Endothelial cell of hepatic sinusoid (primary cell): ENCODE results near the gene TMEM131.
"Not testable (repeated sequence)": the region's sequence is repeated elsewhere in the genome, so short reads cannot be mapped to it uniquely, and the experiment has no call there.

Experiments used
- in situ Hi-C: cut with HindIII; loops from 2 replicates; pipeline ENCODE4 v1.10.0; 2017; ENCODE audit warnings: low sequenced_read_pairs

The TMEM131 gene

DNA sequence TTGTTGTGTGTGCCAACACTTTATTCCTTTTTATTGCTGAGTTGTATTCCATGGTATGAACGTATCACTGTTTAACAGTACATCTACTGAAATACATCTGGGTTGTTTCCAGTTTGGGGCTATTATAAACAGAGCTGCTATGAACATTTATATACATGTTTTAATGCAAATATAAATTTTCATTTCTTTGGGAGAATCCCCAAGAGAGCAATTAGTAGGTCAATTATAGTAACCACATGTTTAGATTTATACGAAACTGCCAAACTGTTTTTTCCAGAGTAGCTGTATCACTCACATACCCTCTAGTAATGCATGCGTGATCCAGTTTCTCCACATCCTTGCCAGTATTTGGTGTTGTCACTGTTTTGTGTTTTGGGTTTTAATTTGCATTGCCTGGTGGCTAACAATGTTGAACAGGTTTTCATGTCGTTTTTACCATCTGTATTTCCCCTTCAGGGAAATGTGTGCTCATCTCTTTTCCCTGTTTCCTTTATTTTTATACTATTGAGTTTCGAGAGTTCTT, 81.0 kb downstream of the TMEM131 start:
- in situ Hi-C loops, result no loop called here

DNA sequence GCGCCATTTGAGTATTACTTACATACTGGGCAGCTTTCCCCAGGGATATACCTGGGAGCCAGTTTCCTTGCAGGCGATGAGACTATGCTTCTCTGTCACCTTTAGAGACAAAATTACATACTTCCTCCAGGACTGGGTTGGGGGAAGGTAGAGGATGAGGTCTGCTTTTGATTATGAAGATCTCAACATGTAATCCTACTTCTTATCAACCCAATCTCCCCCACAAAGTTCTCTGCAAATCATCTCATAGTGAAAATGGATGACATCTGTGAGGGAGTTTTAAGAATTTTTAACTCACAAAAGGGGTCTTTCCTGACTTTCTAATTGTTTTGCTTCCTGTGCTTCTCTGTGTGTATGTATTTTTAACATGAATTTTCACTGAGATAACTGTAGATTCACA, 81.9 kb downstream of the TMEM131 start:
- in situ Hi-C loops, result no loop called here

GRCh38 chr2:97911922-97912575, 83.7 kb downstream of the TMEM131 start:
- in situ Hi-C loops, result no loop called here

- in situ Hi-C loops, result no loop called here
These were observed 84.4 kb downstream of the TMEM131 start for GRCh38 chr2:97911206-97911921.

DNA sequence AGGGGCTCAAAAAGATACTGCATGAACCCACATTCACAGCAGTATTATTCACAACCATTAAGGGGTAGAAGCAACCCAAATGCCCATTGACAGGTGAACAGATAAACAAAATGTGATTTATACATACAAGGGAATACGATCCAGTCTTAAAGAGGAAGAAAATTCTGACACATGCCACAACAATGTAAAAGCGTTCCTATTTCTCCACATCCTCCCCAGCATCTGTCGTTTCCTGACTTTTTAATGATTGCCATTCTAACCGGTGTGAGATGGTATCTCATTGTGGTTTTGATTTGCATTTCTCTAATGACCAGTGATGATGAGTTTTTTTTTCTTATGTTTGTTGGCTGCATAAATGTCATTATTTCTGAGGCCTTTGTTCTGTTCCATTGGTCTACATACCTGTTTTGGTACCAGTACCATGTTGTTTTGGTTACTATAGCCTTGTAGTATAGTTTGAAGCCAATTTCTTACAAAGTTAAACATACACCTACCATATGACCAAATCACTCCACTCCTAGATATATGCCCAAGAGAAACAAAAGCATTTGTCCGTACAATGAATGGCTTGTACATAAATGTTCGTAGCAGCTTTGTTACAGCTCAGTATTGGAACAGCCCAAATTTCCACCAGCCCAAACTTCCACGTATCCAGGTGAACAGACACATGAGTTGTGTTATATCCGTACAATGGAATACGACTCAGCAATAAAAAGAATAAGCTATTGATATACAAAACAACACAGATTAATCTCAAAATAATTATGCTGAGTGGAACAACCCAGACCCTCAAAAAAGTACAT, 85.1 kb downstream of the TMEM131 start:
- in situ Hi-C loops, result no loop called here

DNA sequence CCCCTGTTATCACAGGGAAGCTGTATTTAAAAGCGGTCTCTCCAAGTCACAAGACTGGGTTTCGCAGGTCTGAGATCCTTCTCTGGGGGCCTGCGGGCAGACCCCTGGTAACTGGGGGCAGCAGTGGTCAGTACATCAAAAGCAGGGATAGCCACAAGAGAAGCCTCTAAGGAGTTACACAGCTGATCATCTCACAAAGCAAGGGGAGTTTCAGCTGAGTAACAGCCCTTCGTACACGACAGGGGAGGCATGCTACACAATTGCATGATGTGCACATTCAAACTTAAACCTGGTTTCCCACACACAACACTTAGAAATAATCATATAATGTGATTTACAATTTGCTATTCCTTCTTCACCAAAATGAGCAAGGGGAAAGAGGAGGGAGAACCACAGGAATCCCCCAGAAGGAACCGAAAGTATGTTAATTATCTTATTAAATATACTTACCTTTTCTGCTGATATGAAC, 87.5 kb downstream of the TMEM131 start:
- in situ Hi-C loops, result no loop called here

GRCh38 chr2:97907369-97908100, 88.2 kb downstream of the TMEM131 start:
- in situ Hi-C loops, result no loop called here

GRCh38 chr2:97906307-97906706, 89.4 kb downstream of the TMEM131 start:
- in situ Hi-C loops, result no loop called here

DNA sequence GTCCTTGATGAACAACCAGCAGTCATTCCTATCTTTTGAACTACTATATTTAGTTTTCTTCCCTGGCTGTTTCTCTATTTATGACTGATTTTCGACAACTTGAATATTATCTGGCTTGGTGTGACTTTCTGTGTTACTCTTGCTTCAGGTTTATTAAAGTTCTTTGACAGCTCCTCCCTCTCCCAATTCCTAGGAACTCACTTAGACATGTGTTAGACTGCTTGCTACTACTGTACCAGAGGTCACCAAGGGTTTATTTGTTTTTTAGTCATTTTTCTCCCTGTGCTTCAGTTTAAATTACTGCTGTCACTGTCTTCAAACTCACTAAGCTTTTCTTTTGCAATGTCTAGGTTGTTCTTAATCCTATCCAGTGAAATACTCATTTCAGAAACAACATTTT, 90.5 kb downstream of the TMEM131 start:
- in situ Hi-C loops, result no loop called here

GRCh38 chr2:97901862-97902261, 93.9 kb downstream of the TMEM131 start:
- in situ Hi-C loops, result no loop called here

- in situ Hi-C loops, result no loop called here
These were observed 94.9 kb downstream of the TMEM131 start for GRCh38 chr2:97900806-97901205.

DNA sequence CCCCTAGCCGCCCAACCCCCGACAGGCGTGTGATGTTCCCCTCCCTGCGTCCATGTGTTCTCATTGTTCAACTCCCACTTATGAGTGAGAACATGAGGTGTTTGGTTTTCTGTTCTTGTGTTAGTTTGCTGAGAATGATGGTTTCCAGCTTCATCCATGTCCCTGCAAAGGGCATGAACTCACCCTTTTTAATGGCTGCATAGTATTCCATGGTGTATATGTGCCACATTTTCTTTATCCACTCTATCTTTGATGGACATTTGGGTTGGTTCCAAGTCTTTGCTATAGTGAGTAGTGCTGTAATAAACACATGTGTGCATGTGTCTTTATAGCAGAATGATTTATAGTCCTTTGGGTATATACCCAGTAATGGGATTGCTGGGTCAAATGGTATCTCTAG, 102.7 kb downstream of the TMEM131 start:
- in situ Hi-C loops, result loop anchor here (5.0 kb wide), 1 partner anchor 81 kb away; no protein-coding TSS in a partner anchor

DNA sequence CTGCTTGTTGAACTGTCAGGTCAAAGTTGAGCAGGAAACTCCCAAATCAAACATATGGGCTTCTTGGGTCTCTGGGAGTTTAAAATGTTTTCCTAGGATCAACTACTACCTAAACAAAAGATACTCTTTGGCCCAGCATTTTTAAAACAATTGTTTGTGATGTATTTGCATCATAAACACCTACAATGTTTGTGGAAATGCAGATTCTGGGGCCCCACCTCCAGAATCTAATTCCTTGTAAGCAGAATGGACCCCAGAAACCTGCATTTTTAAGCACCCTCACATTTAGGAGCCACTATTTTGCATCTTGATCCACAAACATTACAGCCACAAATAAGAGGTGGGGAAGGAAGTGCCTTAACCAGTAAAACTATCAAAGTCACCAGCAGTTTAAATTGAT, 104.1 kb downstream of the TMEM131 start:
- in situ Hi-C loops, result loop anchor here (5.0 kb wide), 1 partner anchor 79 kb away; no protein-coding TSS in a partner anchor

DNA sequence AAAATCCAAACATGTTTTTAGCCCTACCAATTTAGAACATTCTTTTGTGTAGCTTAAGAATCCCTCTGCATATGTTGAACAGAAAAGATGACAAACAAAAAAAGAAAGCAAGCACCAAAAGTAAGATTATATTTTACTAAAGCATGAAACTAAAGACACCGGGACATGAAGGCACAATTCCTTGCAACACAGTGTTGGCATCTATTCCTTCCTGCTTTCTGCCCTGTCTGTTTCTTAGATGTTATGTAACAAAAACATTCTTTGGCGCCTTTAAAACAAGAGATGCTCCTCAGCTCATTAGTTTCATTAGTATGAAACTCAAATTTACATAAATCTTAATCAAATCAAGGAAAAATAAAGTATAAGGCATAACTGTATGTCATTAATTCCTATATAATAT, 106.6 kb downstream of the TMEM131 start:
- in situ Hi-C loops, result no loop called here

GRCh38 chr2:97885841-97886240, 109.9 kb downstream of the TMEM131 start:
- in situ Hi-C loops, result no loop called here

- in situ Hi-C loops, result no loop called here
These were observed 115.4 kb downstream of the TMEM131 start for GRCh38 chr2:97880334-97880733.

DNA sequence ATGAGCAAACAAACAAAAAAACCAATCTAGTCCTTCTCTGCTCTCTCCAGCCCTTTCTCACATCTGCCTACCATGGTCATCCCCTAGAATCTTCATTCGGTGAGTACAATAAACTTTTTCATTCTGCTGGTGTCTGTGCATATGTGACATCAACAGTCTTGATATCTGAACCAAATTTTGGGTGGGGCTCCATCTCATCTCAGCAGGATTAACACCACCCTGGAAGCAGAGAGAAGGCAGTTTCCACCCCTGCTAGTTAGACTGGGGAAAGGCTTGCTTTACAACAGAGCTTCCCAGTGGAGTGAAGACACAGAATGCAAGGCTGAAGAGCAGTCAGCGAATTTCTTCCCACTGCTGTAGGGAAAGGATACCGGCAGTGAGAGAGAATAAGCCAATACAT, 116.9 kb downstream of the TMEM131 start:
- in situ Hi-C loops, result no loop called here

DNA sequence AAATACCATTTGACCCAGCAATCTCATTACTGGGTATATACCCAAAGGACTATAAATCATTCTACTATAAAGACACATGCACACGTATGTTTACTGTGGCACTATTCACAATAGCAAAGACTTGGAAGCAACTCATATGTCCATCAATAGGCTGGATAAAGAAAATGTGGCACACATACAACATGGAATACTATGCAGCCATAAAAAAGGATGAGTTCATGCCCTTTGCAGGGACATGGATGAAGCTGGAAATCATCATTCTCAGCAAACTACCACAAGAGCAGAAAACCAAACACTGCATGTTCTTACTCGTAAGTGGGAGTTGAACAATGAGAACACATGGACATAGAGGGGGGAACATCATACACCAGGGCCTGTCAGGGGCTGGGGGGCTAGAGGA, 117.4 kb downstream of the TMEM131 start:
- in situ Hi-C loops, result not testable (repeated sequence)

DNA sequence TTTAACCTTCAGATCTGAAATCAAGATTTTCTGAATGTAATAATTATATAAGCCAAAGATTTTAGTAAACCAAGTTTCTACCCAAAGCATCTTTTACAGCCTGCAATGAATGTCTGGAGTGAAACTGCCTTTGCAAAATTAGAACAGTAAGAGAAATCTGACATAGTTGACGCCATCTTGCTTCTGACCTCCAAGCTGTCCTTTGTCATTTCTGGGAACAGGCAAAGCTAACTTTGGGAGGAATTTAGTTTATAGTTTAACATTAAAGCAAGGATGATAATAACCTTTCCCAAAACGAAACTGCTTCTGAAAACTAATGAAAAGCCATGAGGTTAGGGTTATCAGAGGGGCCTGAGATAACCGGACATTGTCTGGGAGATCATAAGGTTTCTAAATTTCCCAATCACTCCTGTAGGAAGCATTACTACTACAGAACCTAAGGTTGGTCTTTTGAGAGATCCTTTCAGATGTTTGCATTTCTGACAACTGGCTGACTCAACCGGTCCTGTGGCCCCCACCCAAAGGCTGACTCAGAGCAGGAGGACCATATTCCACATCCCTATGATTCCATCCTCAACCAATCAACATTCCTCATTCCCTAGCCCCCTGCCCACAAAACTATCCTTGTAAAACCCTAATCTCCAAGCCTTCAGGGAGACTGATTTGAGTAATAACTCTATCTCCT, 124.5 kb downstream of the TMEM131 start:
- in situ Hi-C loops, result no loop called here

DNA sequence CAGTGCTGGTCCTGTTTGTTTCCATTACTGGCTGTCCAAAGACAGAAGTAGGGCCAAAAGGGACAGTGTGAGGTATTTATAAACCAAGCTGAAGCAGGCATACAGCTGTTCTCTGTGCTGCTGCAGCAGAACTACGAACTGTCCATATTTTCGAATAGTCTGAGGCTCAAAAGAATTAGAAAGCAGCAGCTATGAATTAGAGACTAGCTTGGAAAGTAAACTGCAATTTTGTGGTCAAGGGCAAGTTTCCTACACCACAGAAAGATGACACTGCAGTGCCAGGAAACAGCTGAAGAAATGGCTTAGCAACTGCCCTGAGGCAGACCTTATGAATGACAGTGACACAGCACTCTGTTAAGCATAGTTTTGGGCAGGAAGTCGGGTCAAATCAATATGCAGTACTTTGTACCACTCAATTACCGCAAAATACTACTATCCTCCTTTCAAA, 125.3 kb downstream of the TMEM131 start:
- in situ Hi-C loops, result no loop called here
